GM12875 (cell line): ENCODE measurements around the gene TBCD.

Experiments used
- H3K4me3 ChIP-seq: one replicate; pipeline ENCODE4 v1.5.1; 2011; ENCODE audit warnings: low read depth, low read length, control low read depth
- TF ChIP-seq, protein P1 (sequence below): IDR thresholded peaks from 2 replicates; pipeline ENCODE4 v1.5.1; 2011; ENCODE audit warnings: low read depth, mild to moderate bottlenecking, control low read depth, inconsistent platforms, low read length, moderate library complexity, borderline replicate concordance; ENCODE audit not compliant: insufficient read depth

TBCD gene

GRCh38 chr17:82789806-82790205 is 37.9 kb downstream of the TBCD start:
- H3K4me3 ChIP-seq: no peak overlapping the region
- TF ChIP-seq, protein P1, sequence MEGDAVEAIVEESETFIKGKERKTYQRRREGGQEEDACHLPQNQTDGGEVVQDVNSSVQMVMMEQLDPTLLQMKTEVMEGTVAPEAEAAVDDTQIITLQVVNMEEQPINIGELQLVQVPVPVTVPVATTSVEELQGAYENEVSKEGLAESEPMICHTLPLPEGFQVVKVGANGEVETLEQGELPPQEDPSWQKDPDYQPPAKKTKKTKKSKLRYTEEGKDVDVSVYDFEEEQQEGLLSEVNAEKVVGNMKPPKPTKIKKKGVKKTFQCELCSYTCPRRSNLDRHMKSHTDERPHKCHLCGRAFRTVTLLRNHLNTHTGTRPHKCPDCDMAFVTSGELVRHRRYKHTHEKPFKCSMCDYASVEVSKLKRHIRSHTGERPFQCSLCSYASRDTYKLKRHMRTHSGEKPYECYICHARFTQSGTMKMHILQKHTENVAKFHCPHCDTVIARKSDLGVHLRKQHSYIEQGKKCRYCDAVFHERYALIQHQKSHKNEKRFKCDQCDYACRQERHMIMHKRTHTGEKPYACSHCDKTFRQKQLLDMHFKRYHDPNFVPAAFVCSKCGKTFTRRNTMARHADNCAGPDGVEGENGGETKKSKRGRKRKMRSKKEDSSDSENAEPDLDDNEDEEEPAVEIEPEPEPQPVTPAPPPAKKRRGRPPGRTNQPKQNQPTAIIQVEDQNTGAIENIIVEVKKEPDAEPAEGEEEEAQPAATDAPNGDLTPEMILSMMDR: no peak

DNA sequence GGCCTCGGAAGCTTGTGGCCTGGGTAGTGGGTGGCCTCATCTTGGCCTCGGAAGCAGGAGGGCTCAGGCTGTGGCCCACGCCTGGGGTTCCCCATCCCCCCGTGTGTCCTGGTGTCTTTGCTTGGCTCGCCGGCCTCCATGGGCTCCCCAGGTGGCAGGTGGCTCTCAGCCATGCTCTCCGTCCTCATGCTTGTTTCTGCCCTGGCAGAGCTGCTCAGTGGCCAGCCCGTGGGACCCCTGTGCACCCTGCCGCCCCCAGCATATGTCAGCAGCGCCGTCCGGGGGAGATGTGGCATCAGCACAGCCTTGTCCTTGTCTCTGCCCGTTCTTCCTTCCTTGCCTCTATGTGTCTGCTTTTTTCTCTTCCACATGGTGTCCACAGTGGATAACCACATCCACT is 38.5 kb downstream of the TBCD start:
- TF ChIP-seq, protein P1: no peak
- no peak overlapping the region for H3K4me3 ChIP-seq

DNA sequence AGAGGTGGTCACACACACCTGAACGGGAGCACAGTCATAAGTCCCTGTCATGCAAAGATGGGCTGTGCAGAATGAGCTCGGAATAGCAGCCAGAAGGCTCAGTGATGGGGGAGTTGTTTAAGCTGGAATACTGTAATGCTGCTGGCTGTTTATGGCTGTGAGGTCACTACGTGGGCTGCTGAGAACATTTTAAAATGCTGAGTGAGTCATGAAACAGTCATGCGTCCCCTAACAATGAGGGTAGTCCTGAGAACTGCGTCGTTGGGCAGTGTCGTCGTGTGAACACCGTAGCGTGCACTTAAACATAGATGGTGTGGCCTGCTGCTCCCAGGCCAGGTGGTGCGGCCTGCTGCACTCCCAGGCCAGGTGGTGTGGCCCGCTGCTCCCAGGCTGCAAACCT is 39.7 kb downstream of the TBCD start:
- TF ChIP-seq, protein P1: no peak
- H3K4me3 ChIP-seq: no peak overlapping the region

DNA sequence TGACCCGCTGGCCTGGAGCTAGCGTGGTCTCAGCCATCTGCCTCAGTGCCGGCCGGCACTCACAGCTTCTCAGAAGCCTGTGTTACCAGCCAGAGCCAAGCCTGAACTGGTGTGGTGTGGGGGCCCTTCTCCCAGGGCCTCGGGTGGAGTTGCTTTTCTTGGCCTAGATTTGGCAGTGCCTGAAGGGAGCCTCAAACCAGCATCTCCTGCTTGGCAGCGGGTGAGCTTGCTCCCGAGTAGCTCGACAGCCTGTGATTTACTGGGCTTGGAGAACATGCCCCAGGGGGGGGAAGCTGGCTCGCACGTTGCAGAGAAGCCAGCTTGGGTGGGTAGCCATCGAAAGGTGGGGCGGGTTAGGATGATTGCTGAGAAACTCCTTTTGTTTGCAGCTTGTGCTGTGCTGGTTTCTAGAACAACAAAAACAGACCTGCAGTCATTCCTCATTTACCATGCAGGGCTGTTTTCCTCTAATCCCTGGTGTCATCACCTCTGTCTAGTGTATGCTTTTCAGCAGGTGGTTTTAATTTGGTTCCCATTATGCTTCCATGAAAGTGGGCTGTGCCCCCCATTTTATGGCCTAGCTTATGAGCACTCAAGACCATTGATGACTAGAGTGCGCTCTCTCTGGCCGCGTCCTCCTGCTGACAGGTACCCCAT is 42.2 kb downstream of the TBCD start:
- H3K4me3 ChIP-seq: no peak overlapping the region
- TF ChIP-seq, protein P1: no peak

GRCh38 chr17:82794781-82795482 is 43.1 kb downstream of the TBCD start:
- no peak overlapping the region for H3K4me3 ChIP-seq
- TF ChIP-seq, protein P1: no peak

DNA sequence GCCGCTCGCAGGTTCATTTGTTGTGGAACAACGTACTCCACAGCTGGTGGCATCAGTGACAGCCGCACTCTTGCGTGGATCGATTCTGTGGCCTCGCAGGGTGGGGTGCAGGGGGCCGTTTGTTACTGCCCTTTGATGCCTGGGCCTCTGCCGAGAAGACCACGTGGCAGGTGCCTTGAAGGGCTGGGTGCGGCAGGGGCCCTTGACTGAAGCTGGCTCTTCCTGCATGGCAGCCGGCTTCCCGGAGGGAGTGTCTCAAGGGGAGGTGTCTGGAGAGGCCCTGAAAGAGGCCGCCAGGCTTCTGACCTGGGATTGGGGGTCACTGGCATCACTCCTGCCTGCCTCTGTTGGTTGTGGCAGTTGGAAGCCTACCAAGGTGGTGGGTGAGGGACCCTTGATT is 43.8 kb downstream of the TBCD start:
- TF ChIP-seq, protein P1: no peak
- no peak overlapping the region for H3K4me3 ChIP-seq

GRCh38 chr17:82797061-82797460 is 45.2 kb downstream of the TBCD start:
- no peak overlapping the region for H3K4me3 ChIP-seq
- TF ChIP-seq, protein P1: no peak
